HG03066 (cell line): Measurements from ENCODE around the gene BLNK.

Source experiments
- ATAC-seq: cut with Tn5 transposase; IDR thresholded peaks from one replicate; pipeline ENCODE4 v1.9.1; 2021; ENCODE audit warnings: low read depth; ENCODE audit not compliant: unreplicated experiment

BLNK gene

DNA sequence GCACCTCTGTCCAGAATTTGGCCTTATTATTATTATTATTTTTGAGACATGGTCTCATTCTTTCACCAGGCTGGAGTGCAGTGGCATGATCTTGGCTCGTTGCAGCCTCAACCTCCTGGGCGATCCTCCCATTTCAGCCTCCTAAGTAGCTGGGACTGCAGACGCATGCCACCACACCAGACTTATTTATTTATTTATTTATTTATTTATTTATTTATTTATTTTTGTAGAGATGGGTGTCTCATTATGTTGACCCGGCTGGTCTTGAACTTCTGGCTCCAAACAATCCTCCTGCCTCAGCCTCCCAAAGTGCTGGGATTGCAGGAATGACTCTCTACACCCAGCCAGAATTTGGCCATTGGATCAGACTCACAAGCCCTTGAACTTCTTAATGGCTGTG lies 6.4 kb downstream of the BLNK start:
- no peak for ATAC-seq

DNA sequence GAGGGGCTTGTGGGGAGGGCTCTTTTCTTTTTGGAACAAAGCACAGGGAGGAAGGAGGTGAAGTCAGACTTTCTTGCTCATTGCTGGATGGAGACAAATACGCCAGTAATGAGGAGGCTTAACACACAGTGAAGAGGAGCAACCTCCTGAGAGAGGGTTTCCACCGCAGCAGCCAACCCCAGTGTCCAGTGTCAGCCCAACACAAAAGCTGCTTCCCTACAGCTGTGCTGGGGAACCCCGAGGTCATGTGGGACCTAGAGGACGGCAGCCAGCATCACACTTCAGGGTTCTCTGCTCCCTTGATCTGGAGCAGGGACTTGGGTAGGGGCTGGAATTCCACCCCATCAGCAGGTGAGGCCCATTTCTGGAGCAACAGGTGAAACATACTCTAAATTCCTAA lies 7.7 kb downstream of the BLNK start:
- no peak for ATAC-seq

DNA sequence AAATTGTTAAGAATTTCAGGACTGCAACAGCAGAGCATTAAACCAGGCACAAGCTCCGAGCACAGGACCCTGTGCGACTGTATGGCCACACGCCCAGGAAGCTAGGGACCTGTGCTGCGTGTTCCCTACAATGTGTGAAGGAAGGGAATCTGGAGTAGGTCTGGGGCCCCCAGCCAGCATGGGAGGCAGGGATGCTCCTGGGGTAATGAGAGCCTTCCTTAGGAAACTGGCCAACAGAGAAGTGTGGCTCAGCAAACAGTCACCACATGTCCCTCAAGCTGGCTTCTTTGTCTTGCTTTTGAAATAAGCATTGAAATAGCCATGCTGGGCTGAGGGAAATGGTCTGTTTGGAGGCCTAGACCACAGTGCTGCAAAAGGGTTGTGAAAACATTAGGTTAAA lies 8.2 kb downstream of the BLNK start:
- ATAC-seq: no peak

DNA sequence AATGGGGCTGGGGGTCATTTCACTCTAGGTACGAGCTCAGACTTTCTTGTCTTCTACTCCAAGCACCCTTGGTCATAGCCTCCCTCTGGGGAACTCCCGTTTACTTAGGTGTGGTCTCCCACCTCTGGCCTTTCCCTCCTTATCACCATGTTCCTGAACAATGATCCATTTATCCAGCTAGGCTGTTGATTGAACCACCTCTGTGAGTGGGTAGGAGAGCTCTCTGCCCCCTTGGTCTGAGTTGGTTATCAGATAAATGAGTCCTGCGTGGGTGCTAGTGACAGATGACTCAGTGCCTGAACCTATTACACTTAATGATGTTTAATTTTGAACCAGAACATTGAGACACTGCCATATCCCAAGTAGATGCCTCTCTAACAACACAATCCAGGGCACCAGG lies 9.4 kb downstream of the BLNK start:
- no peak for ATAC-seq

DNA sequence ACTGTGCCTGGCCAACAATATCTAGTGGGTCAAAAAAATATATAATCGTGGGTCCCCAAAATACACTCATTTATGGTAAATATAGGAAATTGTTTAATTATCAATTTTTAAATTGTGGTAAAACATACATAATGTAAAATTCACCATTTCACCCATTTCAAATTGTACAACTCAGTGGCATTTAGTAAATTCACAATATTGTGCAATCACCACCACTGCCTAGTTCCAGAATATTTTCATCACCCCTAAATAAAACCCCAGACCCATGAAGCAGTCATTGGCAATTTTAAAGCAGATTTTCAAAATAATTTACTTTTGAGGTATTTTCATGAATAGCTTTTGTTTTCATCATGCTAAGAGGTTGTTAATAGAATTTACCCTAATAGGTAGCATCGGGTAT lies 10.2 kb downstream of the BLNK start:
- ATAC-seq: no peak

DNA sequence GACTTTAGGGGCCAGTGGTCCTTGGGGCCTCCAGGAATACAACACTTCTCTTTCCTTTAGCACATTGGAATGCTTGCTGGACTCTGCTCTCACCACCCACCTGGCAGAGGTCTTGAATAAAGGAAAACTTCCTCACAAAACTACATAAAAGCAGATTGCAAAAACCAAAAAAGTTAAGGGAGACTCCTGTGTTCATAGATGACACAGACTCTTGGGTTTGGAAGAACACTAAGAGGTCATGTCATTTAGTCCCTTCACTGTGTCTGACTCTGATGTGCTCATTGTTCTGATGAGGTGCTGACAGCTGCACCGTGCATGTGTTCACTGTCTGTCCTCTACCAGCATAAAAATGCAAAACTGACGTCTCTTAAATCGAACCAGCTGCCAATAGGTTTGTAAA lies 11.4 kb downstream of the BLNK start:
- no peak for ATAC-seq

DNA sequence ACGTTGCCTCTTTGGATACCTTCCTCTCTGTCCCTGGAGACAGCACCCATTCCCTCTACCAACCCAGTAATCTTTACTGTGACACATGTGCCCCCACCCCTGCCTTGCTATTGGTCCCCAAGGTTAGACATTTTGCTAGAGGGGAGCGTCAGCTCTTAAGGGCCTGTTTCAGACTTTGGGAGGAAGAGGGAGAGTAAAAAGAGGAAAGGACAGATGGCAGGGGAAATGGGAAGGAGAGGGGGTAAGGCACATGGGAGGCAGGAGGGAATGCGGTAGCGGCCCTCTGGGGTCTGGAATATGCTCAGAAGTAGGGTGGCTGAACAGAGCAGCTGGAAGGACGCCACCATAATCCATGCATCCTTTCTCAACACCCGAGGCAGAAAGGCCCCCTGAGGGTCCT lies 12.2 kb downstream of the BLNK start:
- ATAC-seq: no peak

DNA sequence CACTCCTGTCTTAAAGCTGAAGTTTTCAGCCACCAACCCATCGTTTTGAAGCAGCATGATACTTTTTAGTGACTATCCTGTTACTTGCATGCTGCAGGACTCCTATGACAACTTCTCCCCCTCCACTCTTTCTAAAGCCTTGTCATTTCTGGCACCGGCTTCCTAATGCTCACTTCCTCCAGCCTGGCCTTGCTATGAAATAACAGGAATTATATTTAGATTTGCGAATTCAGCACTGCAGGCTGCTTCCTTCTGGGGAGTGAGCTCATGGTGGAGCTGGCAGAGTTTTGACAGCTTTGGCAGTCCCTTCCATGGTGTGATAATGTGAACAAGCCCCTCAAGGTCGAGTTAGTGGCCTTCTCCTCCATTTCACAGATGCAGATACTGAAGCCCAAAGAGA lies 13.4 kb downstream of the BLNK start:
- no peak for ATAC-seq

DNA sequence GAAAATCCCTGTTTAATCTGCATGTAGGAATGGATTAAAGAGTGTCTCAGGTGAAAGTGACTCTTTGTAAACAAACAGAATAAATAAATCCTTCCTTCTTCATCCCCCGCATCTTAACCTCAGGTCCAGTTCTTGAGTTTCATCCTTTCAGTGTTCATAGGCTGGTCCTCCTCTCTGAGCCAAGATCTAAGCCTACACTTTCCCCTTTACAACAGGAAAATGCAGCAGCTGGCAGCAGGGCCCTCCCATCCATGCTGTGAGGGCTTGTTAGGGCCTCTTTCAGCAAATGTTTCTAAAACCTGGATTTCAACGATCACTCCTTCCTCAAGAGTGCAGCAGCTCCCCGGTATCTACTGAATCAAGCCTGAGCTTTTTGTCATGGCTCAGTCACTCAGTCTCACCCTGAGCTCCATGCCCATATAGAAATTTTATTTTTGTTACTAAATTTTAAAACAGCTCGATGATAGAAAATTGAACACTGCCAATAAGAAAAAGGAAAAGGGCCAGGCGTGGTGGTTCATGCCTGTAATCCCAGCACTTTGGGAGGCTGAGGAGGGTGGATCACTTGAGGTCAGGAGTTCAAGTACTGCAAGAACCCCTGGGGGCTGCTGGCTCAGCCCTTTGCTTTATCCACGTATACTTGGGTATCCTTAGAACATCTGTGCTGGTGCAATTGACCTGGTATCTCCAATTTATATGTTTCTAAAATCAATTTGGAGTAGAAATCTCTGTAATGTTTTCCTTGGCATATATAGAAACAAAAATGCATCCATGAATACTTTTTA lies 15.6 kb downstream of the BLNK start:
- ATAC-seq: no peak

DNA sequence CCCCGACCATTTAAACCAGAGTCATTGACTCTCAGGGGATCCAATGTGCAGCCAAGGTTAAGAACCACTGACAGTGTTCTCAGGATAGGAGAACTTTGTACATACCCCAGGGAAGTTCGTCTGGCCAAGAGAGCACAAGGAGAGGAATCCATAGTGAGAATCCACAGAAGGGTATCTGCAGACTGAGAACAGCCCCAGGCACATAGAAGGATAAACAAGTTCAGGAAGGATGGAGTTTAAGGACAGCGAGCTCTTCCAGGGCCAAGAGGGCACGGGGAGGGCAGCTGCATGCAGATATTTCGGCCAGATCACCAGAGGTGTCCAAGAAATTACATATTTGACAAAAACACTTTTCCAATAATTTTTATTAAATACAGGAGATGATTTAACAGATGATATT lies 16.4 kb downstream of the BLNK start:
- ATAC-seq: no peak

DNA sequence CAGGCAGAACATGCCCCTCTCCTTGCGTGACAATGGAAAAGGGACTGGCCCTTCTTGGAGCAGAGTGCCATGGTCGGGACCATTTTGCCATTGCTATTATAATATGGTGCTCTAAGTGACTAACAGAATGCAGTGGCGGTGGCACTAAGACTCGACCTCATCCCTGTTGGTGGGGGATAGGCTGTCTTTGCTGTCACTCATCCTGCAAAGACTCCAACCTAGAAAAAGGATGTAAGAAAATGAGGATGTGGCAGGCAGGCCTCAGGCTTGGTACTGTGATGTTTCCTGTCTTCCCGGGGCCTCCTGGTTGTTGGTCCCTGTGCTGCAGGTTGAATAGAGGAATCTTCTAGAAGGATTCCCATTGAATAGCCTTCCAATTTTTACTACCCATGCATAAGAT lies 18.6 kb downstream of the BLNK start:
- ATAC-seq: no peak

DNA sequence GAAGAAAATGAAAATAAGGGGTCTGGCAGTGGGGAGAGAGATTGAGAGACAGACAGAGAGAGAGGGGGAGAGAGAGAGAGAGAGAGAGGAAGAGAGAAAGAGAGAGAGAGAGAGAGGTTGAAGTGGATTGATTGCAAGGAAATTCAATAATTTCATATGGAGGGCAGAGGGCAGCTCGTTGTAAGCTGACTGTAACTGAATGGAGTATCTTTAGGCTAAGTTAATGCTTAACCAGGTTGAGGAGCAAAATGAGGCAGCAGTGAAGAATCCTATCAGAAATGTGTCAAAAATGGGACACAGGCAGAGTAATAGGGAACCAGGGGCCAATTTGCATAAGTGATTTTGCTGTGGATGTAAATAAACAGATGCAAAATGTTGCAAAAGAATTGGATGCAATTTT lies 21.0 kb downstream of the BLNK start:
- ATAC-seq: no peak

DNA sequence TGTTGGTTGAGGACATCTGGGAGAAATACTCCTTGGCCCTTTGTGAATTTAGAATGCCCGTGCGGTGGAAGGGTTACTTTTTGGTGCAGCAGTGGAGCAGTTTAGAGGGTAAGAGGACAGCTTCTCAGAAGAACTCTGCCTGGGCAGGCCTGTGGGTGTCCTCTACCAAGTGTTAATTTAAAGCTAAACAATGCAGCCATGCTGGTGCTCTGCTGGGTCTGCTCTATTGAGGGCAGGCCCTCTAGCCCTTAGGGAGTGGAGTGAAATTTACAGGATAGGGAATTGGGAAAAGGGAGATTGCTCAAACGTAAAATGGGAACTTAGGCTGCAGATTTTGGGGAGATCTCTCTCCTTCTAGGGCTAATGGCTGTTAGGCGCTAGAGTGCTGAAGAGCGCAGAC lies 22.1 kb downstream of the BLNK start:
- ATAC-seq: no peak

DNA sequence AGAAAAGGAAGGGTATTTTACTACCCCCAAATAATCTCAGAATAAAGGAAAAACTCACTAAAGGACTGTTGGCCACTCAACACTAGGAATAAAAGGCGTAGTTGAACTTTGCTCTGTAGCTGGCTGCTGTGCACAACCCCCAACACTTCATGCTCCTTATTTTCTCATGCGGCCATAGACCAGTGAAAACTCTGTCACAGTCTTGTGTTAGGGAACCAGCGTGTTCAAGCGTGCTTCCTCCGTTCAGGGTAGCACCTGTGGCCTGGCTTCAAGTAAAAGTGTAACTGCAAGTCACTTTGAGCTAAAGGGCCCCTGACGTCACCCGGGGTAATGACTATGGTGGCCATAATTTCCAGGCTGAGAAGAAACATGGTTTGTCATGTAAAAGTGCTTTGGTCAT lies 27.0 kb downstream of the BLNK start:
- ATAC-seq: peak; percentile 99

DNA sequence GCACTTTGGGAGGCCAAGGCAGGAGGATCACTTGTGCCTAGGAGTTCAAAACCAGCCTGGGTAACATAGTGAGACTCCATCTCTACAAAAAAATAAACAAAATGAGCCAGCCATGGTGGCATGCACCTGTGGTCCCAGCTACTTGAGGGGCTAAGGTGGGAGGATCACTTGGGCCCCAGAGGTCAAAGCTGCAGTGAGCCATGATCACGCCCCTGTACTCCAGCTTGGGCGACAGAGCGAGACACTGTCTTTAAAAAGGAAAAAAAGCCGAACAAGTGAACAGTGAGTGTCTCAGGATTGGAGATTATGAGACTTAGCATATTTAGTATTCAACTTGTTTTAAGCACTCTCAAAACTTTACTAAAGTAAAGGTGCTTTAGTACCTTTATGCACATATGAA lies 28.1 kb downstream of the BLNK start:
- no peak for ATAC-seq

DNA sequence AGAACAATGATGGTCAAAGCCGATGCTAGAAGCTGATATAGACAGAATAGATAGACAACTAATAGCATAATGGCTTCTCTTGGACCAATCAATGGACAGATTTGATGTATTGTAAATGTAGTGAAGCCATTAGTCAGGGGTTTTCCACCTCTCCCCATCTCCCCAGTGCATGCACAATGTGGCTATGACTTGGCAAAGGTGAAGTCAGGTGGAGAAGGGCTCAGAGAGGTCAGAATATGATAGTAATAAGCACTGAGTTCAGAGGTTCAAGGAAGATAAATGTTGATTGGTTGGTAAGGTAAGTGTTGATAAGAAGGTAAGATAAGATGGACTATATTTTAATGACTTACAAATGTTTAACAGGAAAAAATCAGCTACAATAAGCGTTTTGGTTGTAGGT lies 28.5 kb downstream of the BLNK start:
- ATAC-seq: no peak

DNA sequence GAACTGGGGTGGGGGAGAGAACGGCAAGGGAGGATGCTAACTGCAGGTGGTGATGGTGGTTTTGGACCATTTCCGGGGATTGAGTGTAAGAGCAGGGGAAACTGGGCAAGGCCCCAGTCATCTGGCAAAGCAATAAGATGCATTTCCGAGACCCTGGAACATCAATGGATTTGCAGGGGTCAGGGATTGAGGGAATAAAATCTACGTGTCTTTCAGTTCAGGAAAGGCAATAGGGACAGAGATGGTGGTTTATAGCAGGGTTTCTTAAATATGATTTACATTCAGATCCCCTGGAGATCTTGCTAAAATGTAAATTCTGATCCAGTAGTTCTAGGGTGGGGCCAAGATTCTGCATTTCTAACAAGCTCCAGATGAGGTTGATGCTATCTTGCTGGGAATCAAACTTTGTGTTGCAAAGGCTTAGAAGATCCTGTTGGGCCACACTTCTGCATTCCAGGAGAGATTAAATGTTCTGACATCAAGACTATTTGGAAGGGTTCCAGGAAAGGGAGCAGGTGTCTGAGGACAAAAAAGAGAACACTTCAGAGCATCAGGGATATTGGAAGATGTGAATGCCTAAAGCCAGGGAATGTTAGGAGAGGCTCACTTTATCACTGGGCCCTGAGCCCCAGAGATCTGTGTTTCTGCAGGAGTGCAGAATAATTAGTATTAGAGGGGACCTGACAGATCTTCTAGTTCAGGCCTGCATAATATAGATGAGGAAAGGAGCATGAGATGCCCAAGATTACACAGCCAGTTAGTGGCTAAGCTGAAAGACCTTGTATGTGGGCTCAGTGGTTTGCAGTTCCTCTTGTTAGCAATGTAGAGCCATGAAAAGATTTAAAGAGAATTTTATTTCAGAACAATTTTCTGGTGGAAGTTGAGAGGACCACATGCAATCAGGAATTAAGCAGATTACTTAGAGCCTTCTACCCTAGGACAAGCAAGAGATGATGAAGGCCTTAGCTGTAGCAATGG lies 32.4 kb downstream of the BLNK start:
- ATAC-seq: no peak

DNA sequence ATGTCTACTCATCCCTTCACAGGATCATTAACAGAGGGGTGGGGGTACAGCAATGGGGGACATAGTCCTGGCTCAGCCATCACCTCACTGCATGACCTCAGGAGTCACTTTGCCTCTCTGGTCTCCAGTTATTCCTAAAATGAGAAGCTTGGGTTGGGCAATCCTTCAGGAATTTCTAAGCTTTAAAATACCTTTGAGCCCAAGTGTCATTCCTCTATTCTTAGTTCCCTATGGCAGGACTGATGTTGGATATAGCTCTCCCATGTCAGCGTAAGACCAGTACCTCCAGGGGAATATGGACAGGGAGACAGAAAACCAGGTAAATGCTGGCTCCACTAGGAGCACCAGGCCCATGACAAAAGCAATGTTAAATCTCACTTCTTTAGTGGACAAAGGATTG lies 34.5 kb downstream of the BLNK start:
- no peak for ATAC-seq

DNA sequence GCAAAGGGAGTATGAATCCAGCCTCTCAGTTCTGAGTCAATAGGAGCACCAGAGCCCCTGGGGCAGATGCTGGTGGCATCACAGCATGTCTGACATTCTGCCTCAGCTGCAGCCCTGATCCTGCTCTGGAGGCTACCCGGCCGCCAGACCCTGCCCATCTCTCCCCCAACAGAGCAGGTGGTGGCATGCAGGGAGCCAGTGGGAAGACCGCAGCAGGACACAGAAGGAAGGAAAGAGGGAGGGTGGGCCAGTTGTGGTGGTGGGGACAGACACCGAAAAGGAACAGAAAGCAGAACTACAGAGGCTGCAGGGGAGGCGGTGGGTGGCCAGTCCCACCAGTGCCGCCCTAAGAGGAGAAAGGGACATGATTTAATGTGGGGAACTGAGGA lies 35.3 kb downstream of the BLNK start:
- ATAC-seq: no peak

DNA sequence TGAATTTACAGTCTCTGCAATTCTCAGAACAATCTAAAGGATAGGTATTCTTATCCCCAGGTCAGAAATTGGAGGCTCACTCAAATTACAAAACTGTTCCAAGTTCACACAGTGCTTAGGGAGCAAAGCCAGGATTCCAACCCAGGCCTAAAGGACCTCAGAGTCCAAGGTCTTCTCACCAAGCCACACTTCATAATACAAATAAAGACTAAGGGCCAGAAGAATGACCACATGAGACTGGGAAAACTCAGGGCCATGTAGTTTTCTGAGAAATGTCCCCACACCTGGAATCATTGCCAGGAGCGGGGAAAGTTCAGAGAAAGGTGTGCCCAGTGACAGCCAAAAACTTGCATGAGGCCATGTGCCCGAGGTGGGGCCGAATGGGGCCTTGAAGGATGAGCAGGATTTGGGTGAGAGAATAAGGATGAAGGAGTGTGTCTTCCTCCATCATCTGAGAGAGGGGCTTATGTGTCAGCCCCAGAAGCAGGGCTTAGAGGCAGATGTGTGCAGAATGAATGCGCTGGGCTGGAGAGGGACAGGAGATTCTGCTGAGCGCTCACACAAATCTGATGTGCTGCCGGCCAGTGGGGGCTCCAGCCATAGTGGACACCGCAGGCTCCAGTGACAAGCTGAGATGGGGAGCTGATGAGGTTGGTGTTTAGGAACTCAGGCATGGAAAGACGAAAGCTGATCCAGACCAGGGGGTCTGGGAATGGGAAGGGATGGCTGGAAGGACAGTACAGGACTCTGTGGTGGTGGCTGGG lies 35.9 kb downstream of the BLNK start:
- ATAC-seq: no peak

DNA sequence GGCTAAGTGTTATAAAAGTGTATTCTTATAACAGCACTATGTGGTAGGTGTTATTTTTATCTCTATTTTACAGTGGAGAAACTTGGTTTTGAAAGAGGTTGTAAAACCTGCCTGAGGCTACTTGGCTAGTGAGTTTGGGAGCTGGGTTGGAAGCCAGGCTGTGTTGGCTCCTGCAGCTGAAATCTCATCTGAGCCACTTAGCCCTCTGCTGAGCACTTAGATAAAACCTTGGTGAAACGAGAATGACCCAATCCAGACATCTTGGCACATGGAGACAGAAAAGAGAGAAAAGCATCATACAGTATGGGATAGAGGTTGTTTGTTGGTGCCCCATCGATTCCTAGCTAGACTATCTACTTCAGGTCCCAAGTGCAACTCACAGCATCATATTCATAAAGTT lies 37.4 kb downstream of the BLNK start:
- no peak for ATAC-seq
